ENCODE data around the gene EIF3I.

DNA sequence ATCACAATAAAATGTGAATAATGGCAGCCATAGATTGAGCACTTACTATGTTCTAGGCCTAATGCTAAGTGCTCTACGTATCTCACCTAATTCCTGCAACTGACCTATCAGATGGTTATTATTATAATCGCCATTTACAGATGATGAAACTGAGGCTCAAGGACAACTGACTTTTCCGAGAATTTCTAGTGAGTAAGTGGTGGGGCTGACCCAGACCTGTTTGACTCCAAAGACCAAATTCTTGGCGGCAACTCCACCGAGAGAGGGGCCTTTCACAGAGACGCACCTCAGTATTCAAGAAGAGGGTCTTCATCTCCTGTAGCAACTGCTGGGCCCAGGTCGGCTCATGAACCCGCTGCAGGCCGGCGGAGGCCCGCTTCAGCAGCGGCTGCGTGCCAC, 627 bp upstream of the EIF3I start:
- no peak for TF ChIP-seq CREB1 (CRISPR knock-in tag; IDR thresholded peaks at IDR 0.05; ENCODE audit: low read depth)
- TF ChIP-seq POLR2AphosphoS5 (IDR thresholded peaks at IDR 0.05; ENCODE audit: low read depth), result no peak
- TF ChIP-seq, protein P1, sequence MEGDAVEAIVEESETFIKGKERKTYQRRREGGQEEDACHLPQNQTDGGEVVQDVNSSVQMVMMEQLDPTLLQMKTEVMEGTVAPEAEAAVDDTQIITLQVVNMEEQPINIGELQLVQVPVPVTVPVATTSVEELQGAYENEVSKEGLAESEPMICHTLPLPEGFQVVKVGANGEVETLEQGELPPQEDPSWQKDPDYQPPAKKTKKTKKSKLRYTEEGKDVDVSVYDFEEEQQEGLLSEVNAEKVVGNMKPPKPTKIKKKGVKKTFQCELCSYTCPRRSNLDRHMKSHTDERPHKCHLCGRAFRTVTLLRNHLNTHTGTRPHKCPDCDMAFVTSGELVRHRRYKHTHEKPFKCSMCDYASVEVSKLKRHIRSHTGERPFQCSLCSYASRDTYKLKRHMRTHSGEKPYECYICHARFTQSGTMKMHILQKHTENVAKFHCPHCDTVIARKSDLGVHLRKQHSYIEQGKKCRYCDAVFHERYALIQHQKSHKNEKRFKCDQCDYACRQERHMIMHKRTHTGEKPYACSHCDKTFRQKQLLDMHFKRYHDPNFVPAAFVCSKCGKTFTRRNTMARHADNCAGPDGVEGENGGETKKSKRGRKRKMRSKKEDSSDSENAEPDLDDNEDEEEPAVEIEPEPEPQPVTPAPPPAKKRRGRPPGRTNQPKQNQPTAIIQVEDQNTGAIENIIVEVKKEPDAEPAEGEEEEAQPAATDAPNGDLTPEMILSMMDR (conservative IDR thresholded peaks at IDR 0.05; ENCODE audit: low read depth in 2 of 2), result no peak
- no peak for TF ChIP-seq EZH2phosphoT487 (IDR thresholded peaks at IDR 0.05; ENCODE audit: unreplicated experiment)
- TF ChIP-seq EZH2 (IDR thresholded peaks at IDR 0.05; ENCODE audit: low read depth, unreplicated experiment), result no peak
- TF ChIP-seq, protein P2, sequence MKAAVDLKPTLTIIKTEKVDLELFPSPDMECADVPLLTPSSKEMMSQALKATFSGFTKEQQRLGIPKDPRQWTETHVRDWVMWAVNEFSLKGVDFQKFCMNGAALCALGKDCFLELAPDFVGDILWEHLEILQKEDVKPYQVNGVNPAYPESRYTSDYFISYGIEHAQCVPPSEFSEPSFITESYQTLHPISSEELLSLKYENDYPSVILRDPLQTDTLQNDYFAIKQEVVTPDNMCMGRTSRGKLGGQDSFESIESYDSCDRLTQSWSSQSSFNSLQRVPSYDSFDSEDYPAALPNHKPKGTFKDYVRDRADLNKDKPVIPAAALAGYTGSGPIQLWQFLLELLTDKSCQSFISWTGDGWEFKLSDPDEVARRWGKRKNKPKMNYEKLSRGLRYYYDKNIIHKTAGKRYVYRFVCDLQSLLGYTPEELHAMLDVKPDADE (IDR thresholded peaks at IDR 0.05), result no peak
- TF ChIP-seq, protein P3, sequence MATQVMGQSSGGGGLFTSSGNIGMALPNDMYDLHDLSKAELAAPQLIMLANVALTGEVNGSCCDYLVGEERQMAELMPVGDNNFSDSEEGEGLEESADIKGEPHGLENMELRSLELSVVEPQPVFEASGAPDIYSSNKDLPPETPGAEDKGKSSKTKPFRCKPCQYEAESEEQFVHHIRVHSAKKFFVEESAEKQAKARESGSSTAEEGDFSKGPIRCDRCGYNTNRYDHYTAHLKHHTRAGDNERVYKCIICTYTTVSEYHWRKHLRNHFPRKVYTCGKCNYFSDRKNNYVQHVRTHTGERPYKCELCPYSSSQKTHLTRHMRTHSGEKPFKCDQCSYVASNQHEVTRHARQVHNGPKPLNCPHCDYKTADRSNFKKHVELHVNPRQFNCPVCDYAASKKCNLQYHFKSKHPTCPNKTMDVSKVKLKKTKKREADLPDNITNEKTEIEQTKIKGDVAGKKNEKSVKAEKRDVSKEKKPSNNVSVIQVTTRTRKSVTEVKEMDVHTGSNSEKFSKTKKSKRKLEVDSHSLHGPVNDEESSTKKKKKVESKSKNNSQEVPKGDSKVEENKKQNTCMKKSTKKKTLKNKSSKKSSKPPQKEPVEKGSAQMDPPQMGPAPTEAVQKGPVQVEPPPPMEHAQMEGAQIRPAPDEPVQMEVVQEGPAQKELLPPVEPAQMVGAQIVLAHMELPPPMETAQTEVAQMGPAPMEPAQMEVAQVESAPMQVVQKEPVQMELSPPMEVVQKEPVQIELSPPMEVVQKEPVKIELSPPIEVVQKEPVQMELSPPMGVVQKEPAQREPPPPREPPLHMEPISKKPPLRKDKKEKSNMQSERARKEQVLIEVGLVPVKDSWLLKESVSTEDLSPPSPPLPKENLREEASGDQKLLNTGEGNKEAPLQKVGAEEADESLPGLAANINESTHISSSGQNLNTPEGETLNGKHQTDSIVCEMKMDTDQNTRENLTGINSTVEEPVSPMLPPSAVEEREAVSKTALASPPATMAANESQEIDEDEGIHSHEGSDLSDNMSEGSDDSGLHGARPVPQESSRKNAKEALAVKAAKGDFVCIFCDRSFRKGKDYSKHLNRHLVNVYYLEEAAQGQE (IDR thresholded peaks at IDR 0.05; ENCODE audit: unreplicated experiment), result no peak
- TF ChIP-seq, protein P4, sequence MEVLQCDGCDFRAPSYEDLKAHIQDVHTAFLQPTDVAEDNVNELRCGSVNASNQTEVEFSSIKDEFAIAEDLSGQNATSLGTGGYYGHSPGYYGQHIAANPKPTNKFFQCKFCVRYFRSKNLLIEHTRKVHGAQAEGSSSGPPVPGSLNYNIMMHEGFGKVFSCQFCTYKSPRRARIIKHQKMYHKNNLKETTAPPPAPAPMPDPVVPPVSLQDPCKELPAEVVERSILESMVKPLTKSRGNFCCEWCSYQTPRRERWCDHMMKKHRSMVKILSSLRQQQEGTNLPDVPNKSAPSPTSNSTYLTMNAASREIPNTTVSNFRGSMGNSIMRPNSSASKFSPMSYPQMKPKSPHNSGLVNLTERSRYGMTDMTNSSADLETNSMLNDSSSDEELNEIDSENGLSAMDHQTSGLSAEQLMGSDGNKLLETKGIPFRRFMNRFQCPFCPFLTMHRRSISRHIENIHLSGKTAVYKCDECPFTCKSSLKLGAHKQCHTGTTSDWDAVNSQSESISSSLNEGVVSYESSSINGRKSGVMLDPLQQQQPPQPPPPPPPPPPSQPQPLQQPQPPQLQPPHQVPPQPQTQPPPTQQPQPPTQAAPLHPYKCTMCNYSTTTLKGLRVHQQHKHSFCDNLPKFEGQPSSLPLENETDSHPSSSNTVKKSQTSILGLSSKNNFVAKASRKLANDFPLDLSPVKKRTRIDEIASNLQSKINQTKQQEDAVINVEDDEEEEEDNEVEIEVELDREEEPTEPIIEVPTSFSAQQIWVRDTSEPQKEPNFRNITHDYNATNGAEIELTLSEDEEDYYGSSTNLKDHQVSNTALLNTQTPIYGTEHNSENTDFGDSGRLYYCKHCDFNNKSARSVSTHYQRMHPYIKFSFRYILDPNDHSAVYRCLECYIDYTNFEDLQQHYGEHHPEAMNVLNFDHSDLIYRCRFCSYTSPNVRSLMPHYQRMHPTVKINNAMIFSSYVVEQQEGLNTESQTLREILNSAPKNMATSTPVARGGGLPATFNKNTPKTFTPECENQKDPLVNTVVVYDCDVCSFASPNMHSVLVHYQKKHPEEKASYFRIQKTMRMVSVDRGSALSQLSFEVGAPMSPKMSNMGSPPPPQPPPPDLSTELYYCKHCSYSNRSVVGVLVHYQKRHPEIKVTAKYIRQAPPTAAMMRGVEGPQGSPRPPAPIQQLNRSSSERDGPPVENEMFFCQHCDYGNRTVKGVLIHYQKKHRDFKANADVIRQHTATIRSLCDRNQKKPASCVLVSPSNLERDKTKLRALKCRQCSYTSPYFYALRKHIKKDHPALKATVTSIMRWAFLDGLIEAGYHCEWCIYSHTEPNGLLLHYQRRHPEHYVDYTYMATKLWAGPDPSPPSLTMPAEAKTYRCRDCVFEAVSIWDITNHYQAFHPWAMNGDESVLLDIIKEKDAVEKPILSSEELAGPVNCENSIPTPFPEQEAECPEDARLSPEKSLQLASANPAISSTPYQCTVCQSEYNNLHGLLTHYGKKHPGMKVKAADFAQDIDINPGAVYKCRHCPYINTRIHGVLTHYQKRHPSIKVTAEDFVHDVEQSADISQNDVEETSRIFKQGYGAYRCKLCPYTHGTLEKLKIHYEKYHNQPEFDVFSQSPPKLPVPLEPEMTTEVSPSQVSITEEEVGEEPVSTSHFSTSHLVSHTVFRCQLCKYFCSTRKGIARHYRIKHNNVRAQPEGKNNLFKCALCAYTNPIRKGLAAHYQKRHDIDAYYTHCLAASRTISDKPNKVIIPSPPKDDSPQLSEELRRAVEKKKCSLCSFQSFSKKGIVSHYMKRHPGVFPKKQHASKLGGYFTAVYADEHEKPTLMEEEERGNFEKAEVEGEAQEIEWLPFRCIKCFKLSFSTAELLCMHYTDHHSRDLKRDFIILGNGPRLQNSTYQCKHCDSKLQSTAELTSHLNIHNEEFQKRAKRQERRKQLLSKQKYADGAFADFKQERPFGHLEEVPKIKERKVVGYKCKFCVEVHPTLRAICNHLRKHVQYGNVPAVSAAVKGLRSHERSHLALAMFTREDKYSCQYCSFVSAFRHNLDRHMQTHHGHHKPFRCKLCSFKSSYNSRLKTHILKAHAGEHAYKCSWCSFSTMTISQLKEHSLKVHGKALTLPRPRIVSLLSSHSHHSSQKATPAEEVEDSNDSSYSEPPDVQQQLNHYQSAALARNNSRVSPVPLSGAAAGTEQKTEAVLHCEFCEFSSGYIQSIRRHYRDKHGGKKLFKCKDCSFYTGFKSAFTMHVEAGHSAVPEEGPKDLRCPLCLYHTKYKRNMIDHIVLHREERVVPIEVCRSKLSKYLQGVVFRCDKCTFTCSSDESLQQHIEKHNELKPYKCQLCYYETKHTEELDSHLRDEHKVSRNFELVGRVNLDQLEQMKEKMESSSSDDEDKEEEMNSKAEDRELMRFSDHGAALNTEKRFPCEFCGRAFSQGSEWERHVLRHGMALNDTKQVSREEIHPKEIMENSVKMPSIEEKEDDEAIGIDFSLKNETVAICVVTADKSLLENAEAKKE (CRISPR knock-in tag; IDR thresholded peaks at IDR 0.05), result no peak
- no peak for TF ChIP-seq JUNB (IDR thresholded peaks at IDR 0.05; ENCODE audit: unreplicated experiment)

Measured in GM23338 (cell line).